Stimulated activated CD4-positive, alpha-beta T cell treated with anti-CD3 and anti-CD28 coated beads, Interleukin-4, amount 100 ng/mL, for 24 hours (primary cell): ENCODE data around the gene KLRB1.
"Not testable (repeated sequence)": the region's sequence is repeated elsewhere in the genome, so short reads cannot be mapped to it uniquely, and the experiment has no call there.

Source experiments
- DNase-seq: peaks from one replicate; pipeline ENCODE4 v3.0.0-alpha.2; 2020

Gene KLRB1

DNA sequence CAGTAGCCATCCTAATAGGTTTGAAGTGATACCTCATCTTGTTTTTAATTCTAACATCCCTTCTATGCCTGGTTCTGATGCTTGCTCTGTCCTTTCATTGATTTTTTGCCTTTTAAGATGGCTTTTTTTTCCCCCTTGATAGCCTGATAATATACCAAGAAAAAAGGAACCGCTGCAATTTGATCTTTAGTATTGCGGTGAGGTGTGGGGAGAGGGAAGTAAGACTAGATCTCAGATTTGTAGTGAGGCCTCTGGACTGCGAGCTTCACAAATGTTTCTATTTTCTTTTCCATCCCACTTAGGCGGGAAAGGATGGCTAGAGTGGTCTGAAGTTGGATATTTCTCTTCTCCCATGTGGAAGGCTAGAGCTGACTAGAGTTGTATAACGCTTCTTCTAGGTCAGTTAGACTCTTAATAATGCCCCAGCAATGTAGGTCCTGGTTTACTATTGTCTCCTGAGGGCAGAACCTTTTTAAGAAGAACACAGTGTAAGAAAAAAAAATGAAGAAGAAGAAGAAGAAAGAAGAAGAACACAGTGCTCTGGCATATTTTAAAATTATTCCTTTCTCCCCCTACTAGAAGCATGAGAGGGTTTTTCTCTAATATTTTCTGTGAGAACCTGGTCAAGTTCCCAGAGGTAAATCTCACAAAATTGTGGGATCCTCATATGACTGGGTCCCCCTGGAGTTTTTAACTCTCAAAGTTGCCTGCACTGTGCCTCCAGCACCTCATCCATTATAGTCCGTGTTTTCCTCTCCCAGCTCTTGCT, 11.9 kb upstream of the KLRB1 start:
- no peak for DNase-seq

DNA sequence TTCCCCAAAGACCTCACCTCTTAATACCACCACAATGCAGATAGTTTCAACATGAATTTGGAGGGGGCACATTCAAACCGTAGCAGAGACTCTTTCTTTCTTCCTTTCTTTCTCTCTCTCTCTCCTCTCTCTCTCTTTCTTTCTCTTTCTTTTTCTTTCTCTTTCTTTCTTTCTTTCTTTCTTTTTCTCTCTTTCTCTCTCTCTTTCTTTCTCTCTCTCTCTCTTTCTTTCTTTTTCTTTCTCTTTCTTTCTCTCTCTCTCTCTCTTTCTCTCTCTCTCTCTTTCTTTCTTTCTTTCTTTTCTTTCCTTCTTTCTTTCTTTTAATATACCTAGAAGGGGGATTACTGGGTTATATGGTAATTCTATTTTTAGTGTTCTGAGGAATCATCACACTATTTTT, 11.2 kb upstream of the KLRB1 start:
- DNase-seq, result not testable (repeated sequence)

DNA sequence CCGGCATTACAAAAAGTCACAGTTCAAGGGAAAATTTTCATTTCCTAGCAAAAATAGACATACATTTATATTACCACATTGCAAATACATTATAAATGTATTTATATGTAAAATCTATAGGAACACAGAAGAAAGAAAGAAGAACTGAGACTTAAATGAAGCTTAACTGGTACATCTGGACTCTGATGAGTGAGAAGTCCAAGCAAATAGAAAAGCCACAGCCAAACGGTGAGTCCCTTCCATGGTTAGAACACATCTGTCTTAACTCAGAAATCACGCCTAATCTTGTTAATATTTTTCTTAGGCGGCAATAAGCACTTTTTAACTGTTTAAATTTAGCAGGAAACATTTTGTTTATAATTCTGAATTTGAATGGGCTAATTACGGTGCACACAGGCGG, 9.4 kb upstream of the KLRB1 start:
- DNase-seq, result no peak

DNA sequence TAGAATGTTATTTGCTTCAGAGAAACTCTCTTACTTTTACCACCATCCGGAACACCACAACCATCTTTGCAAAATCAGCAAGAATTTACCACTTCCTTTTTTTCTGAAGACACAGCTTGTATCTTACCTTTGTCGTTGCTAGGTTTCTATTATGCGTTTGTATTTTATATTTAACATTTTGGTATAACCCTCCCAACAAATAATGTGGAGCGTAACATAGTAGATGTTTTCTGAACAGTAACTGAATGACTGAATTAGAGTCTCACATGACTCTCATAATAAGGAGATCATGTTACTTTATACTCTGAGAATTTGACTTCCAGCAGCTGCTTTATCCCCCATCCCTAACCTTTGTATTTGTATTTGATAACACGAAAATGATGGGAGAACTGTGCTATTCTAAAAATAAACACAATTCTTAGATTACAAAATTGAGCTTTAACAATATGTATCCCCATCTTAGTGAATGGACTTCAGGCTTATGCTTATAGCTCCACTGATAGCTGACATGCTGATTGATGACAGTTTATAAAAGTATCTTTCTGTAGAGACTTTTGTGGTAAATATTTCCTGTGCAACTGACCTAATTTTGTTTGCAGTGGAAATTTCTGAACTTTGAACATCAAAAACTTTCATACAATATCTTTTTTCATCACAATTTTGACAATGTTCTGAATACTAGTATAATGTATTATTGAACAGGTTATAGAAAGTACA, 7.9 kb upstream of the KLRB1 start:
- no peak for DNase-seq

DNA sequence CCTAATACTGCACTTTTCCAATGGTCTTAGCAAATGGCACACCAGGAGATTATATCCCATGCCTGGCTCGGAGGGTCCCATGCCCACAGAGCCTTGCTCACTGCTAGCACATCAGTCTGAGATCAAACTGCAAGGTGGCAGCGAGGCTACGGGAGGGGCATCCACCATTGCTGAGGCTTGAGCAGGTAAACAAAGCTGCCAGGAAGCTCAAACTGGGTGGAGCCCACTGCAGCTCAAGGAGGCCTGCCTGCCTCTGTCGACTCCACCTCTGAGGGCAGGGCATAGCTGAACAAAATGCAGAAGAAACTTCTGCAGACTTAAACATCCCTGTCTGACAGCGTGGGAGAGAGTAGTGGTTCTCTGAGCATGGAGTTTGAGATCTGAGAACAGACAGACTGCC, 2.9 kb upstream of the KLRB1 start:
- not testable (repeated sequence) for DNase-seq

DNA sequence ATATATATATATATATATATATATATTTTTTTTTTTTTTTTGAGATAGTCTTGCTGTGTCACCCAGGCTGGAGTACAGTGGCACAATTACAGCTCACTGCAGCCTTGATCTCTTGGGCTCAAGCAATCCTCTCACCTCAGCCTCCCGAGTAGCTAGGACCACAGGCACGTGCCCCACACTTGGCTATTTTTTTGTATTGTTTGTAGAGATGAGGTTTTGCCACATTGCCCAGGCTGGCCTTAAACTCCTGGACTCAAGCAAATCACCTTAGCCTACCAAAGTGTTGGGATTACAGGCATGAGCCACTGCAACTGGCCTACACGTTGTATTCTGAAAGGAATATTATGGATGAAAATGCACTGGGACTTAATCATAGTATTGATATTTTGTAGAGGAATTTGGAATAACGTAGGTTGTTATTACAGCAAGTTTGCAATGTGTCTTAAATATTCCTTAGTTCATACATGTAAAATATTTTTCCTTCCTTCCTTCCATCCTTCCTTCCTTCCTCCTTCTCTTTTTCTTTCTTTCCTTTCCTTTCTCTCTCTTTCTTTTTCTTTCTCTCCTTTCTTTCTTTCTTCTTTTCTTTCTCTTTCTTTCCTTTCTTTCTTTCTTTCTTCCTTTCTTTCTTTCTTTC, 862 bp downstream of the KLRB1 start:
- no peak for DNase-seq

DNA sequence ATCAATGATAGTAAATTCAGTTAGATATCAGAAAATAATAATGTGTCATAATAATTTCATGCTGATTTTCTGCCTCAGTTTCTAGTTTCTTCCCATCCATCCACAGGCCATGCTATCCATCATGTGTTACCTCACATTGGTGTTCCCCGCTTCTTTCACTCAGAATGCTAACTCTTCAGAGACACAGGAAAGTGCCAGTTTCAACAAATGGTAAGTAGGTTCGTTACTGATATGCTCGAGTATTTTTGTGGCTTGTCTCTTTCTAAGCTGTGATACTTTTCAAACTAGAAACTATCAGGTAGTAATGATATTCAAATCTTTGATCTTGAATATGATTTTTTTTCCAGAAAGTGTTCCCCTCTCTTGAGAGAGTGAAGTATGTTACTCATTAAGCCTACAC, 1.5 kb downstream of the KLRB1 start:
- DNase-seq, result no peak

DNA sequence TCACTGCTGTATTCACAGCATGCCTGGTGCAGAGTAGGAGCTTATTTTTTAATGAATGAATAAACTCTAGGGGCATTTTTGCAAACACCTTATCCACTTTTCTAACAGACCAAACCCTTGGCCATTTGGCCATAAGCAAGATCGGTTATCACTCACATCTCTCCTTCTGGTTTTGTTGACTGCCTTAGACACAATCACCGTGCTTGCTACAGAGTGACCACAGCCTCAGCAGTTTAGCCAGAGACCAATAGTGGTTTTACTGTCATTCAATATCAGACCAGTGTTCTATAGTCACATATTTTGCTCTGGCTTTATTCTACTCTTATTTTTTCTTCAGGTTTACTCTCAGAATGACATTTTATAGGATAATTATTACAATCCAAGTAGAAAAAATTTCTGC, 2.2 kb downstream of the KLRB1 start:
- DNase-seq, result no peak

DNA sequence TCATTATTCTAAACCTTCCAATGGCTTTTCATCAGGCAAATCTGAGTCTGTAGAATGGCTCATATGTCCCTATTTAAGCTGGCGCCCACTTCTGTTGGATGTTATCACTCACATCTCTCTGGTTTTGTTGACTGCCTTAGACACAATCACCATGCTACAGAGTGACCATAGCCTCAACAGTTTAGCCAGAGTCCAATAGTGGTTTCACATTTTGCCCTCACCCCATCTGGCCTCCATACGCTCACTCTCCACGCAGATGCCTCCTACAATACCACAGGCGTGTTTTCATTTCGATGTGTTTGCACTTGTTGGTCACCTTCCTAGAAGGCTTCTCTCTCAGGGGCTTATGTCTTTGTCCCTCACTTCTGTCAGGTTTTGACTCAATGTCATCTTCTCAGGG, 3.4 kb downstream of the KLRB1 start:
- DNase-seq, result no peak

DNA sequence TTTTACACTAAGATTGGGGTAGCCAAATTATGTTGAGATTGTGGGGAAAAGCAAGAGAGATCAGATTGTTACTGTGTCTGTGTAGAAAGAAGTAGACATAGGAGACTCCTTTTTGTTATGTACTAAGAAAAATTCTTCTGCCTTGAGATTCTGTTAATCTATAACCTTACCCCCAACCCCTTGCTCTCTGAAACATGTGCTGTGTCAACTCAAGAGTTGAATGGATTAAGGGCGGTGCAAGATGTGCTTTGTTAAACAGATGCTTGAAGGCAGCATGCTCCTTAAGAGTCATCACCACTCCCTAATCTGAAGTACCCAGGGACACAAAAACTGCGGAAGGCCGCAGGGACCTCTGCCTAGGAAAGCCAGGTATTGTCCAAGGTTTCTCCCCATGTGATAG, 7.3 kb downstream of the KLRB1 start:
- DNase-seq, result not testable (repeated sequence)

DNA sequence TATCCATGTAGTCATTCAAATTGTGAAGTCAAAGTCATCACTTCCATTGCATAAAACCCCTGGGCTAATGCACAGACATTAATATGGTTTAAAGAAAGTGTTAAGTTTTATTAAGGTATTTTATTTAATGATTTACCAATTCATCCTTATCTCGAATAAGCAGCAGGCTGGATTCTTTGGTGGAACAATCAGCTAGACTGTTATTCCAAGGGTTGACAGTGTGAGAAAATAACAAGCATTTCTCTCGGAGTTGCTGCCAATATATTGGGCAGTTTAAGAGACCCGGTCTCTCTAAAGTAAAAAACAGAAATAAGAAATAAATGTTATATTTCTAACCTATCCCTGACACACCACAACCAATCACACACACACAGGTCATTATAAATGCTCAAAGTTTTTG, 9.4 kb downstream of the KLRB1 start:
- DNase-seq, result no peak

DNA sequence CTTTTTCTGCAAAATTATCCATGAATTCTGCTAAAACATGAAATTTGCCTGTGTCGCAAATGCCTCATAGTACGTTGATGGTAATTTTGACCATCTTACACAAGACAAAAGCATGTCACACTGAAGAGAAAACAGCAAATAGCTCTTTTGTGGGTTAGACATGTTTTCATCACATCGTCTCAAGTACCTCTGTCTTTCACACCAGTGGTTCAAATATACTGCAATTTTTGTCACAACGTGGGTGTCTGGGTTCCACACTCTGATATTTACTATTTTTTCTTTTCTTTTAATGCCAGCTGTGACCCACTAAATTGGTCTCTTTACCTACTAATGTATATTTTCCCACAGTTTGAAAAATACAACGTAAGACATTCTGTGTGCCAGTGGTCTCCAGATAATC, 10.4 kb downstream of the KLRB1 start:
- DNase-seq, result no peak

DNA sequence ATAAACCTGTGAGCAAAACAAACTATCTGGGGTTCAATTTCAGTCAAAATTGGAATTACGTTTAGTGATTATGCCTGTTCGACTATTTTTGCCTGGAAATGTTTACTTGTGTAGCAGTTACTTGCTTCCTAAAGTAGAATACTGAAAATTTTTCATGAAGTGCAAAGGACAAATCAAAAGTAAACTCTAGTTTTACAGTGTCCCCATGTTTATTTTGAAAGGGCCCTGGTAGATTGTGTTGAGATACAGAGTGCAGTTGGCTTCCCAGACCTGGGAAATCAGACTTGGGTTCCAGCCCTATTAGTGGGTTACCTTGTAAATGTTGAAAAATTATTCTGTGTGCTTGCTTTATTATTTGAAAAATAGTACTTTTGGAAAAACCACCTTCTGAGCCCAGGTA, 17.3 kb downstream of the KLRB1 start:
- DNase-seq, result no peak

DNA sequence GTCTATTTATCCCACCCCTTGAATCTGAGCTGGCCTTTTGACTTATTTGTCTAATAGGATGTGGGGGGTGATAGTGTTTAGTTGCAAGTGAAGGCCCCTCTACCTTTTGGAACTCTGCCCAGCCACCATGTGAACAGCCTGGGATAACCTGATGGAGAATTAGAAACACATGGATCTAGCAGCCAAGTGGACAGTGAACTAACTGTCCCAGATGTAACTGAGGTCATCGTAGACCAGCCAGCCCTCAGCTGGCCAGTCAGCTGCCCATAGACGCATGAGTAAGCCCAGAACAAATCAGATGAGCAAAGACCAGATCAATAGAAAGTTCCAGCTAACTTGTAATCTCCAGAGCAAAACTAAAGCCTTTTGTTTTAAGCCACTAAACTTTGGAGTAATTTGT, 19.0 kb downstream of the KLRB1 start:
- DNase-seq, result no peak

DNA sequence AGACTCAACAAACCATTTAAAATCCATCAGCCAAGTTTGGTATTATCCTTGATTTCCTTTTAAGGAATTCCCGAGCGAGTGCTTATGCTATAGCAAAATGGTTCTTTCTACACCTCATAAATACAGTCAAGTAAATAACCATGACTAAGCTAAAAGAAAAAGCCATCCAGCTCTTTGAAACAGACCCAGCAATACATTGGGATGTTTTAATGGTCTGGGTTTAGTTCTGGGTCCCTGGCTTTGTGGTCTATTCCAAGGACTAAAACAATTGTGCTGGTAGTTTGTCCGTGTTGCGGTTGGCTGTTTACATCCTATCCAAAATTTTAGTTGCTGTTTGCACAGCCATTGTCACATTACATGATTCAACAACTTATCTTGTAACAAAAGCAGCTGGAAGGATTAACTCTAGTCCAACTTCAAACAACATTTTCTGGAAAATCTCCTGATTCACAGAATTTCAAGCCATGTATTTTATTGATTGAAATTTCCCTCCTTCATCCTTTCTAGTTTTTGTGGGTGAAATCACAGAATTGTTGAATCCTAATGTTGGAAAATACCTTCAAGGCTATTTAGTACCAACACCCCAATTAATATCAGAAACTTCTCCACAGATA, 19.6 kb downstream of the KLRB1 start:
- no peak for DNase-seq

DNA sequence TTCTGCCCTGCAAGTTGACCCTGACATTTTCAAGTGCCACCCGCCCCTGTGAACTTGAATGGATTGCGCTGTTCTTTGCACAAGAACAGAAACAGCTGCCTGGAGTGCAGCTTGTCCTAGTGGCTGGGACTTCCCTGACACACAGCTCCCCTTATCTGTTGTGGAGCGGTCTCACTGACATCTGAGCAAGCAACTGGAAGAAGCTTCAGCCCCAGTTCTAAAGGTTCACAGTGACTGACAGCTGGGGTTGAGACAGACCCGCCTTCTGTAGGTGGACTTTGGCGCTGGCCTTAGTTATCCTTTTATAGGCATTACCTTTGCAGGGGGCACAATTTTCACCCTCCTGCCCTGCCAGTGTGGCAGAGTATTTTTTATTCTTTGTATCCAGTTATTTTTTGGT, 30.0 kb downstream of the KLRB1 start:
- DNase-seq, result not testable (repeated sequence)

DNA sequence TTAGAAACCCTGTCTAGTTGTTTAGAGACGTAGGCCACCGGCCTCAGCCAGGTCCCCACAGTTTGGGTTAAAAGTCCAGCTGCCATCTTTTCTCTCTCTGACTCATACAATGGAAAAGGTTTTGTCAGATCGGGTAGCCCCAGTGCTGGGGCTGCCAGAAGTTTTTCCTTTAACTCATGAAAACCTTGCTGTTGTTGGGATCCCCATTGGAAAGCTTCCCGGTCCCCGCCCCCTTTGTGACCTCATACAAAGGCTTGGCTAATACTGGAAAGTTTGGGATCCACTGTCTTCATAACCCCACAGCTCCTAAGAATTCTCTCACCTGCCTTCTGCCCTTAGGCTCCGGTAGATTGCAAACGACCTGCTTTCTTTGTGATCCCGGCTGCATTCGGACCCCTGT, 40.6 kb downstream of the KLRB1 start:
- not testable (repeated sequence) for DNase-seq

DNA sequence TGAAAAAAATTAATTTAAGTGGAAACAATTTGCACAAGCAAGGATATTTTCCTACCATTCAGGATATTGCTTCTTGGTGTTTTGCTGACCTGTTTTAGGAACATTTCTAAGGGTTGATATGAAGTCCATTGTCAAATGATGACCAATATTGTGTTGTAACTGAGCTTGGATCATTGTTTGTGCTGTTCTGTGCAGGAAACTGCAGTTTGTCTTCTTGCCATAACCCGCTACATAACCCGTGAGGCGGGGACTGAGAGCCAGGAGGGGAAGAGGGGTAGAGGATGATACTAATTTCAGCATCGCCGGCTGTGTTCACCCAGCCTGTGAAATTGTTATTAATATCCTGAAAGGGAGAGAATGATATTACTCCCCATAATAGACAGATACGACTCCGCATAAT, 41.6 kb downstream of the KLRB1 start:
- not testable (repeated sequence) for DNase-seq

DNA sequence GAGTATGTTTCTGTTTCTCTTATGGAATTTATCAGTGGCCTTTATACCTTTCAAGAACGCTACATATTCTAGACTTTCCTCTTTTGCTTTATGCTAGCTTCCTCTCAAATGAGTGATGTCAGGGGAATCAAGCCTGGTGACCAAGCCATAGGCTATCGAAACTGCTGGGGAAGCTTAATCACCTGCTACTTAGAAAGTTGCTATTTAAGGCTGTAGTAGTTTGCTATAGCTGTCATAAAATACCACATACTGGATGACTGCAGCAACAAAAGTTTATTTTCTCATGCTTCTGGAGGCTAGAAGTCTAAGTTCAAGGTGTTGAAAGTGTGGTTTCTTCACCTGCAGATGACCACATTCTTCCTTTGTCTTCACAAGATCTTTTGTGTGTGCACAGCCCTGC, 43.3 kb downstream of the KLRB1 start:
- not testable (repeated sequence) for DNase-seq

DNA sequence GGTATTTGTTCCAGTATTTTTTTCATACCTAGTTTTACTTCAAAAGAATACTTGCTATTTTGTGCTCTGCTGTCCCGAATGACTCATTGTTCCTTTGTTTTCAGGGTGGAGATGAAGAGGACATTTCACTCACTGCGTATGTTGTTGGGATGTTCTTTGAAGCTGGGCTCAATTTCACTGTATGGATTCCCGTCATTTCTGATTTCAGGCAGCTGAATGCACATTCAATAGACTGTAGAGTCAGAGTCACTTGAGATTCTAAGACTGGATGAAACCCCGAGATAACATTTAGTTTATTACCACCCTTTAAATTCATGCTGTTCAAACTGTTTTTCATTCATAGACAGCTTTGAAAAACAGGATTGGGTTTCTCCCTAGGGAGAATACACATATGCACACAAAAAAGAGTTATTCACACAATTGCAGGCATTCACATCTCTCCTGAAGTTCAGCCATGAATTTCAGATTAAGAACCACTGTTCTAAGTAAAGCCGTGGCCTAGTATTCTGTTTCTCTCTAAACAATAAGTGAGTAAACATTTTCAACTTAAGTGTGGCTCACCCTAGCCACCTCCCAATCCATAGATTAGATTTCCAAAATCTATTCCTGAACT, 44.8 kb downstream of the KLRB1 start:
- DNase-seq, result not testable (repeated sequence)

DNA sequence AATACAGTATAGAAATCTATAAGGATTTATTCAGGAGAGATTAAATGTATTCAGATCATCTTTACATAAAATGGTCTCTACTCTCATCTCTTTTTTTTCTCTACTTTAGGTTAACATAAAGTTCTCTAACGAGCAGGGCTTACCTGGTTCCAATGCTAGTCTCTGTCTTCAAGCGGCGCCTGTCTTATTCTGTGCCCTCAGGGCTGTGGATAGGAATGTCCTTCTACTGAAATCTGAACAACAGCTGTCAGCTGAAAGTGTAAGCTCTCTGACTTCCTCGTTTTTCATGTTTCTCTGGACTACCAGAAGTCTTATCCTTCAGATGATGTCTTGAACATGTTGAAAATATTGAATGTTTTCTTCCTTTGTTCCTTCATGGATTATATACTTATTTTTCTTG, 62.2 kb downstream of the KLRB1 start:
- DNase-seq, result not testable (repeated sequence)
